Stimulated activated CD4-positive, alpha-beta T cell treated with anti-CD3 and anti-CD28 coated beads, Interleukin-15, amount 100 ng/mL, for 48 hours (primary cell): ENCODE results near the gene KBTBD3.
"Not testable (repeated sequence)": the region's sequence is repeated elsewhere in the genome, so short reads cannot be mapped to it uniquely, and the experiment has no call there.

Experiments
- DNase-seq, 2 donors: peaks; one replicate each; pipeline ENCODE4 v3.0.0-alpha.2; 2020; ENCODE audit warnings: low read depth in 2 of 2

Gene KBTBD3

DNA sequence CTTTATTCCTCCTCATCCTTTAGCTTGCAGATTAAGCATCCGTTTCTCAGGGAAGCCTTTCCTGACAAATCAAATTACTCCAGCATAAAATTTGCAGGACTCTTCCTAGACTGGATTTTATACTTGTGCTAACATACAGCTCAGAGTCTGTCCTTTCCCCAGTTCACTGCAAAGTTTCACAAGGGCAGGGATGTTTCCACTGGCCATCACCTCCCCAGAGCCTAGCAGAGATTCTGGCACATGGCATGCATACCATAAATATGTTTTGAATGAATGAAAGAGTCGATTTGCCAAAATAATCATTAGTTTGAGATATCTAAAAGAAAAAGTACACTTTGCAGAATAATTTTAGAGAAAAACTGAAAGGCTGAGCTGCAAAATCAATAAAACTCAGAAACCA, 65.7 kb downstream of the KBTBD3 start:
- no peak for DNase-seq

DNA sequence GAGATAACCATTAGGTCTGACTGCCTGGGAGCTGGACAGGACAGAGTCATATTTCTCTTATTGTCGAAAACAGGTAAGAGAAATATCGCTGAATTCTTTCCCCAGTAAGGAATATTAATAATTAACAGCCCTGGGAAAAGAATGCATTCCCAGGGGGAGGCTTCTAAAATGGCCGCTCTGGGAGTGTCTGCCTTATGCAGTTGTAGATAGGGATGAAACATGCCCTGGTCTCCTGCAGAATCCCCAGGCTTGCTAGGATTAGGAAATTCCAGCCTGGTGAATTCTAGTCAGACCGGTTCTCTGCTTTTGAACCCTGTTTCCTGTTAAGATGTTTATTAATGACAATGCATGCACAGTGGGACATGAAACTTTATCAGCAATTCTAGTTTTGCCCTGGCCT, 74.1 kb downstream of the KBTBD3 start:
- DNase-seq, result not testable (repeated sequence)

DNA sequence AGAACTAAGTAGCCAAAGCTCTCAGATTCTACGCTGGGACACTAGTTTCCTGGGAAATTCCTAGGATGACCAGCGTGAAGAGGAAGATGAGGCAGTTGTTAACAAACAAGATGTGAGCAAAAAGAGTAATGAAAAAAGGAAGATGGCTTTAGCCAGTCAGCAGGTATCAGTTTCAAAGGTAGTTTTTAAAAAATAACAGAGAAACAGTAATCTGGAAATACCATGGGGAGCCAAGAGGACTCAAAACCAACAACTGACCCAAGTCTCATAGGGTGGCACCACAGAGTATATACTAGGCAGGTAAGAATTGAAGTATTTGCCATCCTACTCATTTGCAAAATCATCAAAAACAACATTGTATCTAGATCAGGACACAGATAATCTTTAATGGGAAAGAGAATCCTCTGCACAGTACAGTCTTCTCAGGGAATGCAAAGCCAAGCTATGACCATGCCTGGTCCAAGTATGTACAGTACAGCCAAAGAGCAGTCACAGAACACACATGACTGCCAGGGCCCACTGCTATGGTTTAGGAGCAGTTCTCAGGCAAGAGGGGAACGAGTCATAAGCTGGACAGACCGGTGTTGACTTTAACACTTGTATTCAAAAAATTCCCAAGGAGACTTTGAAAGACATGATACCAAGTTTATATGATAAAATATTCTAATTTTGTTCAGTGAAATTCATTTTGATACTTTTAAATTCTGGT, 75.7 kb downstream of the KBTBD3 start:
- no peak for DNase-seq
